NCI-H2196 (cell line): Measurements from ENCODE around the gene CLDN5.
"Not testable (repeated sequence)": the region's sequence is repeated elsewhere in the genome, so short reads cannot be mapped to it uniquely, and the experiment has no call there.

Experiments used
- DNase-seq: peaks from one replicate; lab custom pipeline; 2025; ENCODE audit not compliant: unreplicated experiment; lab: John Stamatoyannopoulos, UW

Gene CLDN5

GRCh38 chr22:19548964-19549363, 24.8 kb upstream of the CLDN5 start:
- DNase-seq = no peak

GRCh38 chr22:19548427-19548826, 24.2 kb upstream of the CLDN5 start:
- DNase-seq = not testable (repeated sequence)

- DNase-seq = no peak
Measured at GRCh38 chr22:19547620-19548019, 23.4 kb upstream of the CLDN5 start.

- no peak for DNase-seq
Measured at GRCh38 chr22:19546680-19547079, 22.5 kb upstream of the CLDN5 start.

GRCh38 chr22:19545935-19546207, 21.7 kb upstream of the CLDN5 start:
- DNase-seq = no peak

- DNase-seq = no peak
Measured at GRCh38 chr22:19543970-19544708, 19.9 kb upstream of the CLDN5 start.

- no peak for DNase-seq
Measured at GRCh38 chr22:19540394-19540793, 16.2 kb upstream of the CLDN5 start.

- DNase-seq = no peak
Measured at GRCh38 chr22:19537941-19538488, 13.8 kb upstream of the CLDN5 start.

- no peak for DNase-seq
Measured at GRCh38 chr22:19536564-19536963, 12.4 kb upstream of the CLDN5 start.

- DNase-seq = no peak
Measured at GRCh38 chr22:19535001-19535400, 10.8 kb upstream of the CLDN5 start.

GRCh38 chr22:19533857-19534256, 9.6 kb upstream of the CLDN5 start:
- no peak for DNase-seq

- DNase-seq = no peak
Measured at GRCh38 chr22:19533049-19533626, 8.9 kb upstream of the CLDN5 start.

- DNase-seq = not testable (repeated sequence)
Measured at GRCh38 chr22:19531327-19531726, 7.1 kb upstream of the CLDN5 start.

GRCh38 chr22:19530751-19531150, 6.5 kb upstream of the CLDN5 start:
- no peak for DNase-seq

GRCh38 chr22:19529811-19530210, 5.6 kb upstream of the CLDN5 start:
- DNase-seq = no peak

- DNase-seq = no peak
Measured at GRCh38 chr22:19527861-19528417, 3.7 kb upstream of the CLDN5 start.

GRCh38 chr22:19527321-19527721, 3.1 kb upstream of the CLDN5 start:
- no peak for DNase-seq

GRCh38 chr22:19526702-19527111, 2.5 kb upstream of the CLDN5 start:
- DNase-seq = no peak

- no peak for DNase-seq
Measured at GRCh38 chr22:19526076-19526701, 2.0 kb upstream of the CLDN5 start.

- no peak for DNase-seq
Measured at GRCh38 chr22:19525666-19526065, 1.5 kb upstream of the CLDN5 start.

GRCh38 chr22:19525116-19525660, 978 bp upstream of the CLDN5 start:
- DNase-seq = no peak
